Mesendoderm (in vitro differentiated cells): Measurements from ENCODE around the gene SORL1-AS1.

ENCODE experiments used
- DNase-seq: peaks from one replicate; pipeline ENCODE4 v3.0.0; 2013
- H2AK5ac ChIP-seq: 2 replicates; pipeline ENCODE4 v1.6.1; 2013; ENCODE audit warnings: low read length, inconsistent platforms
- H2BK120ac ChIP-seq: 2 replicates; pipeline ENCODE4 v1.6.1; 2013; ENCODE audit warnings: low read depth, mild to moderate bottlenecking, low read length, moderate library complexity, mixed read lengths
- H2BK15ac ChIP-seq: replicated peaks from 2 replicates; pipeline ENCODE4 v1.6.1; 2013; ENCODE audit warnings: low read depth, mild to moderate bottlenecking, moderate library complexity
- H2BK5ac ChIP-seq: 2 replicates; pipeline ENCODE4 v1.6.1; 2013; ENCODE audit warnings: low read length, inconsistent platforms
- H3K18ac ChIP-seq: 2 replicates; pipeline ENCODE4 v1.6.1; 2013; ENCODE audit warnings: mild to moderate bottlenecking, low read length, mixed read lengths
- H3K23ac ChIP-seq: one replicate; pipeline ENCODE4 v1.6.1; 2013; ENCODE audit warnings: low read length
- H3K27ac ChIP-seq: 2 replicates; pipeline ENCODE4 v1.5.1; 2013; ENCODE audit warnings: low read depth, mild to moderate bottlenecking, inconsistent platforms, low read length, moderate library complexity
- H3K27me3 ChIP-seq: 2 replicates; pipeline ENCODE4 v1.6.1; 2013; ENCODE audit warnings: low read length, control low read depth, mild to moderate bottlenecking, inconsistent platforms; ENCODE audit not compliant: insufficient read depth, poor library complexity
- H3K36me3 ChIP-seq: 2 replicates; pipeline ENCODE4 v1.6.1; 2013; ENCODE audit warnings: low read length, inconsistent platforms; ENCODE audit not compliant: control insufficient read depth, insufficient read depth
- H3K4ac ChIP-seq: one replicate; pipeline ENCODE4 v1.6.1; 2013; ENCODE audit warnings: low read depth, mild to moderate bottlenecking, low read length, moderate library complexity
- H3K4me1 ChIP-seq: 2 replicates; pipeline ENCODE4 v1.6.1; 2013; ENCODE audit warnings: low read depth, low read length, inconsistent platforms; ENCODE audit not compliant: control insufficient read depth
- H3K4me2 ChIP-seq: 2 replicates; pipeline ENCODE4 v1.6.1; 2013; ENCODE audit warnings: low read length
- H3K4me3 ChIP-seq: 2 replicates; pipeline ENCODE4 v1.5.1; 2013; ENCODE audit warnings: mild to moderate bottlenecking, low read length
- H3K56ac ChIP-seq: one replicate; pipeline ENCODE4 v1.6.1; 2013; ENCODE audit warnings: low read length
- H3K79me1 ChIP-seq: 2 replicates; pipeline ENCODE4 v1.6.1; 2013; ENCODE audit warnings: low read length, inconsistent platforms
- H3K79me2 ChIP-seq: 2 replicates; pipeline ENCODE4 v1.6.1; 2013; ENCODE audit warnings: mild to moderate bottlenecking, low read length; ENCODE audit not compliant: control insufficient read depth, insufficient read depth
- H3K9ac ChIP-seq: 2 replicates; pipeline ENCODE4 v1.6.1; 2013; ENCODE audit warnings: low read length, inconsistent platforms
- H4K5ac ChIP-seq: one replicate; pipeline ENCODE4 v1.6.1; 2013; ENCODE audit warnings: low read length
- H4K8ac ChIP-seq: one replicate; pipeline ENCODE4 v1.6.1; 2013; ENCODE audit warnings: low read depth, mild to moderate bottlenecking, control low read depth, low read length, moderate library complexity
- WGBS: extraction: QIAGEN DNeasy Blood & Tissue Kit; methylation state at CpG from one replicate; pipeline ENCODE4 v1.1.7; 2013; ENCODE audit warnings: low lambda C conversion rate, missing lambda C conversion rate; ENCODE audit not compliant: insufficient coverage; ENCODE audit errors: extremely low coverage; 5-methylcytosine and 5-hydroxymethylcytosine counted together

Gene SORL1-AS1

DNA sequence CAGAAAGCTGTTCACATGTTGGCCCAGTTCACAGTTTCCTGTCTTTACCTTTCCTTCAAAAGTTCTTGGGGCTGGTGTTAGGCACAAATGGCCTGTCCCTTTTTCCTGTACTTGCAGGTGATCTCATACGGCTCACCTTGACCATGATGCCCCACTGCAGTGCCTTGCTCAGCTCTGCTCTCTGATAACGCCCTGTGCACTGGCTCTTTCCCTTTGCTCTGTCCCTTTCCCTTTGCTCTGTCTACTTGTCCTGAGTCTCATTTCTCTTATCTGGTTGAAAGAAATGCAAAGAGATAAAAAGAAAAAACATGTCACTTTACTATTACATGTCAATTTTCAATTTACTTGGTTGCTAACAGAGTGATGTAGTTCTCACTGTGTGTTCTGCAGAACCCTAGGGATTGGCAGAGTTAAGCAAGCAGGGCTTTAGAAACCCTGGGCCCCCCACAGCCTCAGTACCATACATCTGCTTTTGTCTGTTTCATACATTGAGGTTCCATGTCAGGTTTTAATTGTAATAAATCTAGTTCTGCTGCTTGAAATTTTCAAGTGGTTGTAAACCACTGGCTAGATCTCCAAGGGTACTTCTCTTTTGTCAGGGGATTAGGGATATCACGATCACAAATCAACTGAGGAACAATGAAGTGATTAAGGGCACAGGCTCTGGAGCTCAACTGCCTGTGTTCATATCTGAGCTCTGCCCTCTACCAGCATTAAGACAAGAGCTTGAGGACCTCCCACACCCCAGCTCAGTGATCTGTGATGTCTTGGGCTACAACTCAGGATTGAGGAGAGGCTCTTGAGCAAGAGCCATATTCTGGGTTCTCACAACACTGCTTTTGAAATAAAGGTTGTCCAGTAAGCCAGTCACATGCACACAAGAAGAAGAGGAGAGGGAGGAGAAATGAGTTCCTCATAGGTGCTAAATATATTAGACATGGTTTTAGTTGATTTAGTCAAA lies 16.9 kb downstream of the SORL1-AS1 start:
- no peaks in the 10 kb centered on the region for H3K79me1 ChIP-seq
- H4K8ac ChIP-seq: no peak overlapping the region
- no peaks in the 10 kb centered on the region for H3K36me3 ChIP-seq
- H3K4ac ChIP-seq: no peak overlapping the region
- no peak overlapping the region for H3K23ac ChIP-seq
- no peak overlapping the region for H2AK5ac ChIP-seq
- no peak overlapping the region for H3K18ac ChIP-seq
- H3K4me1 ChIP-seq: peaks cover 5% of the 10 kb centered on the region
- no peak overlapping the region for H3K56ac ChIP-seq
- H4K5ac ChIP-seq: no peak overlapping the region
- no peaks in the 10 kb centered on the region for H3K79me2 ChIP-seq
- no peak overlapping the region for H3K4me3 ChIP-seq
- H2BK5ac ChIP-seq: no peak overlapping the region
- H3K27ac ChIP-seq: no peak overlapping the region
- peak; percentile 79 for DNase-seq
- H2BK15ac ChIP-seq: no peak overlapping the region
- no peak overlapping the region for H3K4me2 ChIP-seq
- no peaks in the 10 kb centered on the region for H3K27me3 ChIP-seq
- no peak overlapping the region for H2BK120ac ChIP-seq
- H3K9ac ChIP-seq: no peak overlapping the region
- no CpG with 5 or more reads among the region's 3 CpGs for WGBS

- no peak overlapping the region for H3K4me2 ChIP-seq
- H3K27me3 ChIP-seq: no peaks in the 10 kb centered on the region
- H3K79me1 ChIP-seq: no peaks in the 10 kb centered on the region
- no peak overlapping the region for H2BK120ac ChIP-seq
- peaks cover 5% of the 10 kb centered on the region for H3K4me1 ChIP-seq
- no peak overlapping the region for H2AK5ac ChIP-seq
- H3K56ac ChIP-seq: no peak overlapping the region
- H3K27ac ChIP-seq: no peak overlapping the region
- no peak overlapping the region for H3K4me3 ChIP-seq
- no peak overlapping the region for H2BK5ac ChIP-seq
- H3K79me2 ChIP-seq: no peaks in the 10 kb centered on the region
- H3K18ac ChIP-seq: no peak overlapping the region
- WGBS: no CpG with 5 or more reads among the region's 4 CpGs
- no peak overlapping the region for H3K23ac ChIP-seq
- no peak overlapping the region for H3K9ac ChIP-seq
- H3K4ac ChIP-seq: no peak overlapping the region
- no peak for DNase-seq
- H4K5ac ChIP-seq: no peak overlapping the region
- no peaks in the 10 kb centered on the region for H3K36me3 ChIP-seq
- no peak overlapping the region for H2BK15ac ChIP-seq
- no peak overlapping the region for H4K8ac ChIP-seq
Measured at GRCh38 chr11:121435132-121435531, 17.6 kb downstream of the SORL1-AS1 start.

GRCh38 chr11:121431820-121432526 lies 20.8 kb downstream of the SORL1-AS1 start:
- Histone ChIP-seq H3K36me3 (no peaks in the 10 kb centered on the region), H2AK5ac (no peak overlapping the region), H3K4me2 (no peak overlapping the region), H2BK5ac (no peak overlapping the region), H4K5ac (no peak overlapping the region), H3K27me3 (no peaks in the 10 kb centered on the region), H3K27ac (no peak overlapping the region), H4K8ac (no peak overlapping the region), H3K4me1 (peaks cover 5% of the 10 kb centered on the region), H3K18ac (no peak overlapping the region), H3K4ac (no peak overlapping the region), H3K56ac (no peak overlapping the region), H3K4me3 (no peak overlapping the region), H2BK120ac (no peak overlapping the region), H3K79me1 (no peaks in the 10 kb centered on the region), H2BK15ac (no peak overlapping the region), H3K79me2 (no peaks in the 10 kb centered on the region), H3K9ac (no peak overlapping the region), H3K23ac (no peak overlapping the region)
- WGBS: no CpG with 5 or more reads among the region's 4 CpGs
- no peak for DNase-seq

DNA sequence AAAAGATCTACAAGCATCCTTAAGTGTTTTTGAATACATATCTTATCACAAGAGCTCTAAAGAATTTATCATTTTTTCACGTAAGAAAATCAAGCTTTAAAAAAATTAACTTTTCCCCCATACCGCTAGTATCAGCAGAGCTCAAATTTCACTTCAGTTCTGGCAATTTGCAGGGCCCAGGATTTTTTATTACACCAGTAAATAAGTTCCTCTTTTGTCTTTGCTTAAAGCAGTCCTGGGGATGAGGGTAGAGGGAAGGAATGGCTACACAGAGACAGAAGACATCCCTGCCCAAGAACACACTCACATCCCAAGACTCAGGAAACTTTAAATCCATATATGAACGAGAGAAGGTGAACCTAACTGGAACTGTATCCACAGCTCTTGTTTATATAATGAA lies 23.2 kb downstream of the SORL1-AS1 start:
- Histone ChIP-seq H3K4ac (no peak overlapping the region), H3K18ac (no peak overlapping the region), H2BK15ac (no peak overlapping the region), H4K5ac (no peak overlapping the region), H3K4me1 (peaks cover 5% of the 10 kb centered on the region), H3K79me2 (no peaks in the 10 kb centered on the region), H3K56ac (no peak overlapping the region), H3K23ac (no peak overlapping the region), H3K4me2 (no peak overlapping the region), H4K8ac (no peak overlapping the region), H3K9ac (no peak overlapping the region), H3K27me3 (no peaks in the 10 kb centered on the region), H3K79me1 (no peaks in the 10 kb centered on the region), H3K36me3 (no peaks in the 10 kb centered on the region), H2BK120ac (no peak overlapping the region), H3K4me3 (no peak overlapping the region), H3K27ac (no peak overlapping the region), H2BK5ac (no peak overlapping the region), H2AK5ac (no peak overlapping the region)
- 100% methylated on average over 1 of the region's 3 CpGs for WGBS
- no peak for DNase-seq

DNA sequence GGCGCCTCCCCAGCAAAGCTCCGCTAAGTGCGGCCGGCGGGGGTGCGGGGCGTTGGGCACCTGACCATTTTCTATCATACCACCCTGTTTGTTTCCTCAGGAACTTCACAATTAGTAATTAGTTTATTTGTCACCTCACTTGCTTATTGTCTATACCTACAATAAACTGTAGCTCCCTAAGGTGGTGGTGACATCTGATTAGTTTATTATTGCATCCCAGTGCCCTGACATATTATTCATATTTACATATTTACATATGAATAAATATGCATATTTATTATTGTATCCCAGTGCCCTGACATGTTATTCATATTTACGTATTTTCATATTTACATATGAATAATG lies 25.4 kb downstream of the SORL1-AS1 start:
- no peak overlapping the region for H2BK120ac ChIP-seq
- H3K79me2 ChIP-seq: no peaks in the 10 kb centered on the region
- H3K9ac ChIP-seq: no peak overlapping the region
- H3K4me2 ChIP-seq: peak overlapping the region; percentile 84
- no peak overlapping the region for H3K23ac ChIP-seq
- no peak overlapping the region for H2BK15ac ChIP-seq
- H3K79me1 ChIP-seq: no peaks in the 10 kb centered on the region
- no peak overlapping the region for H3K4ac ChIP-seq
- no peak overlapping the region for H2BK5ac ChIP-seq
- H3K27me3 ChIP-seq: no peaks in the 10 kb centered on the region
- H3K56ac ChIP-seq: no peak overlapping the region
- no peak overlapping the region for H4K5ac ChIP-seq
- no peak overlapping the region for H2AK5ac ChIP-seq
- no peaks in the 10 kb centered on the region for H3K36me3 ChIP-seq
- no peak overlapping the region for H4K8ac ChIP-seq
- peaks cover 5% of the 10 kb centered on the region for H3K4me1 ChIP-seq
- 100% methylated on average over 1 of the region's 8 CpGs for WGBS
- H3K18ac ChIP-seq: no peak overlapping the region
- DNase-seq: no peak
- no peak overlapping the region for H3K27ac ChIP-seq
- no peak overlapping the region for H3K4me3 ChIP-seq
